ENCODE results near the gene PNMA6F. TPM values are rescaled to one million over a fixed set of nuclear protein-coding genes. Genes with fewer than 3 reads are reported as not detected.
A peak's percentile ranks its signal among the peaks of the same experiment; 100 is the strongest.

Gene PNMA6F
- total and polyA plus RNA-seq, 2 of the 8 experiments (the other 6 are each of a cell fraction or from before 2014, with no cell fraction given), result 0.12 to 0.22 TPM

- no peak overlapping the region for H4K5ac ChIP-seq (ENCODE audit: insufficient read length, low read depth, low read length)
Measured at GRCh38 chrX:153312041-153312440, 9.5 kb downstream of the PNMA6F start.

More at GRCh38 chrX:153312041-153312440, 9.5 kb downstream of the PNMA6F start:
- no peak overlapping the region for H2BK120ac ChIP-seq (replicated peaks; ENCODE audit: low read depth, low read length)
- no peak overlapping the region for H3K4me2 ChIP-seq (ENCODE audit: insufficient read depth in 1 of 2, low read depth in 2 of 2, low read length in 2 of 2)
- WGBS, 2 experiments (ENCODE audit: extremely low coverage in 1 of 2, insufficient coverage in 1 of 2, insufficient read length in 1 of 2, insufficient replicate concordance in 2 of 2, low coverage in 1 of 2, low lambda C conversion rate in 2 of 2, missing lambda C conversion rate in 1 of 2), result 75% methylated on average over 5 of the region's 5 CpGs; no CpG with 5 or more reads in 1 of the 2 experiments
- H3K4me1 ChIP-seq (replicated peaks in 1 of 4; ENCODE audit: control insufficient read depth in 3 of 4, insufficient read depth in 4 of 4, low read length in 3 of 4), result no peaks in the 10 kb centered on the region
- H3K79me1 ChIP-seq (ENCODE audit: low read depth, low read length), result no peaks in the 10 kb centered on the region
- H3K79me2 ChIP-seq (ENCODE audit: control insufficient read depth in 1 of 2, insufficient read depth in 2 of 2, low read length in 2 of 2), result no peaks in the 10 kb centered on the region
- no peak overlapping the region for H3K23ac ChIP-seq (ENCODE audit: insufficient read length)
- H2BK20ac ChIP-seq (ENCODE audit: low read length), result no peak overlapping the region
- no peak overlapping the region for H3K4ac ChIP-seq (replicated peaks; ENCODE audit: insufficient read length, low read depth, low read length)
- no peak overlapping the region for H2BK12ac ChIP-seq (ENCODE audit: low read depth, low read length)
- H4K91ac ChIP-seq (replicated peaks; ENCODE audit: insufficient read length, low read length), result no peak overlapping the region
- no peak overlapping the region for H3K9ac ChIP-seq (replicated peaks in 1 of 4; ENCODE audit: extremely low read depth in 1 of 4, low read depth in 3 of 4, low read length in 3 of 4)
- no peak overlapping the region for H2AK5ac ChIP-seq (ENCODE audit: low read depth, low read length)
- no peak overlapping the region for H2BK15ac ChIP-seq (ENCODE audit: low read length)
- H3K56ac ChIP-seq (replicated peaks; ENCODE audit: insufficient read length, low read depth, low read length), result no peak overlapping the region
- H3K27ac ChIP-seq (ENCODE audit: low read depth, low read length), result no peak overlapping the region
- ChIA-PET POLR2A (ENCODE audit: partially characterized antibody) (no interaction called here), CTCF (ENCODE audit: partially characterized antibody) (no interaction called here)
- H3K18ac ChIP-seq (ENCODE audit: extremely low read depth, low read length), result no peak overlapping the region
- no peak overlapping the region for H3K4me3 ChIP-seq (ENCODE audit: extremely low read depth in 1 of 4, insufficient read depth in 2 of 4, low read depth in 3 of 4, low read length in 4 of 4)
- no peaks in the 10 kb centered on the region for H3K9me3 ChIP-seq (ENCODE audit: insufficient read depth in 2 of 2, low read depth in 1 of 2, low read length in 1 of 2)
- no peak overlapping the region for H2BK5ac ChIP-seq (ENCODE audit: low read depth, low read length)
- H4K8ac ChIP-seq (ENCODE audit: extremely low read depth, insufficient read depth, low read length), result peak overlapping the region; percentile 68; the same call in 1 of the 2 replicates
- DNase-seq (ENCODE audit: low read depth in 1 of 2, low spot score in 2 of 2) (no peak), FAIRE-seq (no peak)
- H3K23me2 ChIP-seq (ENCODE audit: low read depth, low read length), result no peaks in the 10 kb centered on the region
- no peak overlapping the region for H3K14ac ChIP-seq (ENCODE audit: insufficient read length)
- no peaks in the 10 kb centered on the region for H3K36me3 ChIP-seq (ENCODE audit: control insufficient read depth in 2 of 4, insufficient read depth in 4 of 4, low read length in 3 of 4)
- no peak overlapping the region for H2AFZ ChIP-seq (ENCODE audit: low read length)
- no peaks in the 10 kb centered on the region for H4K20me1 ChIP-seq (replicated peaks in 1 of 2; ENCODE audit: control insufficient read depth in 1 of 2, insufficient read depth in 2 of 2, low read length in 2 of 2)
- H3K27me3 ChIP-seq (replicated peaks in 1 of 4; ENCODE audit: control insufficient read depth in 3 of 4, extremely low read depth in 1 of 4, insufficient read depth in 3 of 4, low read length in 3 of 4), result no peaks in the 10 kb centered on the region
- TF ChIP-seq PHF8 (conservative IDR thresholded peaks at IDR 0.05; ENCODE audit: low read depth, low read length) (no peak), TBP (IDR thresholded peaks at IDR 0.05; ENCODE audit: low read depth, low read length) (no peak), SP4 (IDR thresholded peaks at IDR 0.05; ENCODE audit: low read length) (no peak), EZH2 (IDR thresholded peaks at IDR 0.05; ENCODE audit: low read depth, low read length, severe bottlenecking) (no peak)

Measured in H1 (cell line).